ENCODE measurements around the gene SS18L1. TPM values are rescaled to one million over a fixed set of nuclear protein-coding genes. Genes with fewer than 3 reads are reported as not detected.

SS18L1 gene
- total and polyA plus RNA-seq, 8 donors: 5.5 to 34.8 (median 9.3) TPM

GRCh38 chr20:62215020-62215990, 71.7 kb downstream of the SS18L1 start:
- WGBS, 5 donors: 65 to 75% (median 73%) methylated on average over 17 to 29 of the region's 29 CpGs
- peaks cover 9 to 12% (median 10%) of the 10 kb centered on the region in 4 donors for H3K4me1 ChIP-seq
- intact Hi-C loops (cut with DNase I; ENCODE audit: low total_unique reads): no loop called here
- no peak overlapping the region for H3K4me3 ChIP-seq
- no peak for TF ChIP-seq POLR2A (IDR thresholded peaks at IDR 0.05)
- no peak for TF ChIP-seq CTCF (IDR thresholded peaks at IDR 0.05)
- no peaks in the 10 kb centered on the region for H3K36me3 ChIP-seq
- H3K27ac ChIP-seq: no peak overlapping the region
- peaks cover 26 to 91% (median 79%) of the 10 kb centered on the region in 3 donors for H3K27me3 ChIP-seq
- H3K9me3 ChIP-seq: no peaks in the 10 kb centered on the region
- DNase-seq: no peak

- H3K4me3 ChIP-seq: no peak overlapping the region
- TF ChIP-seq EP300 (IDR thresholded peaks at IDR 0.05): no peak
- TF ChIP-seq POLR2A (IDR thresholded peaks at IDR 0.05): no peak
- TF ChIP-seq CTCF (IDR thresholded peaks at IDR 0.05): no peak
- no peak for TF ChIP-seq POLR2AphosphoS5 (IDR thresholded peaks at IDR 0.05)
- no peak overlapping the region for H3K27ac ChIP-seq
- H3K36me3 ChIP-seq: no peaks in the 10 kb centered on the region
- H3K9me3 ChIP-seq: no peaks in the 10 kb centered on the region
- WGBS, 5 donors: 71 to 80% (median 76%) methylated on average over 23 to 40 of the region's 40 CpGs
- DNase-seq: no peak
- peaks cover 15 to 20% (median 18%) of the 10 kb centered on the region in 4 donors for H3K4me1 ChIP-seq
- H3K27me3 ChIP-seq: peaks cover 33 to 91% (median 79%) of the 10 kb centered on the region in 3 donors
- intact Hi-C loops (cut with DNase I; ENCODE audit: low total_unique reads): no loop called here
These were observed 72.5 kb downstream of the SS18L1 start for GRCh38 chr20:62215991-62216635.

- peaks cover 38 to 91% (median 80%) of the 10 kb centered on the region in 3 donors for H3K27me3 ChIP-seq
- H3K36me3 ChIP-seq: no peaks in the 10 kb centered on the region
- peaks cover 15 to 23% (median 19%) of the 10 kb centered on the region in 4 donors for H3K4me1 ChIP-seq
- TF ChIP-seq POLR2AphosphoS5 (IDR thresholded peaks at IDR 0.05) (no peak), CTCF (IDR thresholded peaks at IDR 0.05) (no peak), POLR2A (IDR thresholded peaks at IDR 0.05) (no peak), EP300 (IDR thresholded peaks at IDR 0.05) (no peak)
- no peaks in the 10 kb centered on the region for H3K9me3 ChIP-seq
- H3K27ac ChIP-seq: no peak overlapping the region
- no peak for DNase-seq
- 60 to 73% (median 69%) methylated on average over 18 to 26 of the region's 26 CpGs for WGBS, 5 donors
- H3K4me3 ChIP-seq: no peak overlapping the region
- intact Hi-C loops (cut with DNase I; ENCODE audit: low total_unique reads): no loop called here
These were observed 73.3 kb downstream of the SS18L1 start for GRCh38 chr20:62216636-62217566.
